Left forelimb (tissue), 1 donor: ENCODE results near the gene SETX.

ENCODE experiments used
- DNase-seq: peaks from one replicate; pipeline ENCODE4 v3.0.0-alpha.2; 2018; ENCODE audit warnings: low spot score

The SETX gene

DNA sequence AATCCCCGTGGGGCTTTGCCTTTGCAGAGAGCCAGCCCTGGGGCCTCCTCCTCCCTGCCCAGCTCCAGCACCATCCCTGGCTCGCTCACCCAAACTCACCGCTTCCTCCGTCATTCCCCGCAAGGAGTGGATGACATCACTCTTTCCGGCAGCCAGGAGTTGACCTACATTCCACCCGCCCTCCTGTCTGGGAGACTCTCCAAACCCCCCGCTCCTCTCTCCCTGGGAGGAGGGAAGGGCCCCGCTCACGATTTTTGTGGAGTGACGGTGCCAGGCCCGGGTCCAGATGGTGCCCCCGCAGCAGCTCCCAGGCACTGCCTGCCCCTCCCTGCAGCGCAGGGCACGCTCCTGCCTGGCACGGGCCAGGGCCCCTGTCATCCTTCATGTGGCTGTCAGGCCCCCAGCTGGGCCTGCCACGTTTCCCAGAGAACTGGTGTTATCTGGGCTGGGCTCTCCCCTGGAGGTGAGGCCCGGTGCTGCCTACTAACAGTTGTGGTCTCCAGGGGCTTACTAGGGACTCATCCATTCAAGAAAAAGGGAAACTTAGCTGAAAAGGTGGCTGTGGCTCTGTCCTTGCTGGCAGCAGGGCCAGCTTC lies 140.7 kb downstream of the SETX start:
- DNase-seq, result peak; percentile 79

DNA sequence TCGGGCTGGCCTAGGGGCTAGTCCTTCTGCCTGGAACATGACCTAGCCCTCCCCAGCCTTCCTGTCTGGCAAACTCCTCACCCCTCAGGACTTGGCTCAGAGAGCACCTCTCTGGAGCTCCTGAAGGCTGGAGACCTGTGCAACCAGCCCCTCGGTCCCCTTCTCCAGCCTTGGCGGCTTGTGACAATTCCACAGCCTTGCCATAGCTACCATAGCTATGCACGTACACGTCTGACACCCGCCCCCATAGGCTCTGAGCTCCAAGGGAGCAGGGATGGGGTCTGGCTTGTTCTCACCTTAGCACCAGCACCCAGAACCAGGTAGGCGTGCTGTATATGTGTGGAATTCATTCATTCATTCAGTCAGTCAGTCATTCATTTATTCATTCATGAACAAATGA lies 143.2 kb downstream of the SETX start:
- no peak for DNase-seq
